HG03103 (cell line): ENCODE results near the gene ZNF672.

Source experiments
- ATAC-seq: cut with Tn5 transposase; IDR thresholded peaks from one replicate; pipeline ENCODE4 v1.9.1; 2021; ENCODE audit warnings: low read depth; ENCODE audit not compliant: unreplicated experiment

Gene ZNF672

DNA sequence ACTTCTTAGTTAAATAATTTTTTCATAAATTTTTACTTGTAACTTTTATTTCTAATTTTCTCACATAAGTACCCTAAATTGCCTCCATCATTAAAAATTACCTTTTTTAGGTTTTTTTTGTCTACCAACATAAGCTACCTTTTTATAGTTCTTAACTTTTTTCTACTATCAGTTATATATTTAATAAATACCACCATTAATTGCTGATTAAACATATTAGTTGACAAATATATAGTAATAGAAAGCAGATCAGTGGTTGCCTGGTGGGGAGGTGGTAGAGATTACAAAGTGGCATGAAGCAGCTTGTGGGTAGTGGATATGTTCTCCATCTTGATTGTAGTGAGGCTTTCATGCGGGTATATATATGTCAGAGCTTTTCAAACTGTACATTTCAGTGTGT lies 6.2 kb upstream of the ZNF672 start:
- no peak for ATAC-seq

DNA sequence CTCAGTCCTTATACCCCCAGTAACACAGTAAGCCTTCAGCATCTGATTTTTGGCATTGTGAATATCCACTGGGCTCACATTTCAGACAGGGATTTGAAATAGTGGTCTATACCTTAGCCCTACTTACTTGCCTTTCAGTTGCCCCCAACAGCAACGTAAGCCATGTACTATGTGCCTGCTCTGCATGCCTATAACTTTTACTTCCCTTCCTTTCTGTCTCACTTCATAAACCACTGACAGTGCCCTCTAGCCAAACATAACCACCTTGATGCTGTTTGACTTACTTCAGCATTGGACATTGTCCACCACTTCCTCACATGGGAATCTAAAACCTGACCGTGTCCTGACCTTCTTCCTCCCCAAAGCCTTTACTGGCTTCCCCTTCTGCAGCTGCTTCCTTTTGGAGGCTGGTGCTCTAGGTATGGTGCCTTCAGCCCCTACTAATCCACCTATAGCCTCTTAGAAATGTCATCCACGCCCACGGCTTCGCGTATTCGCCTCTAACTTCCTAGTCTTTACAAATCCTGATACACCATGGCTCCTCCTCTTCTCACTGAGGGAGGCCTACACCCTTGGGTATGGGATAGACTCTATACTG lies 3.6 kb upstream of the ZNF672 start:
- no peak for ATAC-seq

GRCh38 chr1:248837045-248837780 lies 811 bp upstream of the ZNF672 start:
- ATAC-seq: no peak

DNA sequence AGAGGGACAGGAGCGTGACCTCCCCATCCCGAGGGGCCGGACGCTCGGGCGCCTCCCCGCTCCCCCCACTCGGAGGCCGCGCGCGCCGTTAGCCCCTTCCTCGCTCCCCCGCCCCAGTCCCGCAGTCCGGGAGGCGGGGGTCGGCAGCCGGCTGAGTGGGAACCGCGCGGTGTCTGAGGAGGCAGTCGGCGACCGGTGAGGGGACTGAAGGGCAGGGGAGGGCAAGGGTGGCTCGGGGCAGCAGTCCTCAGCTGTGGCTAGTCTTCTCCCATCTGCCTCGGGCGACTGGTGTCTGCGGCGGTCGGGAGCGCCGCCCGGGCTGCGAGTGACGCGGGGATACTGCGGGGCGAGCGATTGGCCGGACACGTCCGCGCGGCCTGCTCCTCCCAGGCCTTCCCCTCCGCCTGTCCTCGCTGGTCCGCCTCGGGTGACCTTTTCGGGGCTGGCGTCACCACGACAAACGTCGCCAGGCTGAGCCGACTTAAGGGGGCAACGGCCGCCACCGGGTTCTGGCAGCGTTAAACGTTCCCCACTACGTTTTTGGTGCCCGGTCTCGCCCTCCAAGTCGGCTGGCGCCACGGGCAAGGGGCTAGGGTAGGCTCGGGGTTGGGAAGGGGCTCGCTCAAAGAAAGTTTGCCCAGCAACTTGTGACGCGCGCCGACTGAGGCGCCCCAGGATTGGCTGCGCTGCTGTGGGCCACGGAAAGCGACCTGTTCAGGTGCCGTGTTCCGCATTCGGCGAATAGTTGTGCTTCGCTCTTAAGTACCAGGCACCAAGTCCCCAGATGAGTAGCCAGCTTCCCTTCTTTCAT lies 538 bp downstream of the ZNF672 start:
- ATAC-seq: peak; percentile 57

GRCh38 chr1:248839168-248839555 lies 1.1 kb downstream of the ZNF672 start:
- no peak for ATAC-seq

GRCh38 chr1:248840946-248841345 lies 2.9 kb downstream of the ZNF672 start:
- no peak for ATAC-seq

DNA sequence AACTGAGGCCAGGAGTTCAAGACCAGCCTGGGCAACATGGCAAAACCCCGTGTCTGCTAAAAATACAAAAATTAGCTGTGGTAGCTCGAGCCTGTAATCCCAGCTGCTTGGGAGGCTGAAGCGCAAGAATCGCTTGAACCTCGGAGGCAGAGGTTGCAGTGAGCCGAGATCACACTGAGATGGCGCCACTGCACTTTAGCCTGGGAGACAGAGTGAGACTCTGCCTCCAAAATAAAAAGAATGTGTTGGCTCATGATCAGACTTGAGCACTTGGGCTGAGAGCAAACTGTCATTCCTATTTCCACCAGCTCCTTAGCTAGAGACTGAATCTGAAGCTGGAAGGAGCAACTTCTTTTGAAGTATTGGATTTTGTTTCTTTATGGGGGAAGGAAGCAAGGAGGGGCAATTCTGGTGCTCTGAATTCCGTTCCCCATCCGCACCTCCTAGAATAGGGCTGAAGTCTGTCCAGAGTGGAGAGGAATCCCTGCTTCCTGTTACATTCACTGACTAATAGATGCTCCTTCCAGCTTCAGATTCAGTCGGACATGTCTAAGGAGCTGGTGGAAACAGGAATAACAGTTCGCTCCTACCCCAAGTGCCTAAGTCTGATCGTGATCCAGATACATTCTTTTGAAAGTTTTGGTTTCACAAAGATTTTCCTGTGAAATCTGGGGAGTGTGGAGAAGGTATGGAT lies 3.8 kb downstream of the ZNF672 start:
- ATAC-seq: no peak

DNA sequence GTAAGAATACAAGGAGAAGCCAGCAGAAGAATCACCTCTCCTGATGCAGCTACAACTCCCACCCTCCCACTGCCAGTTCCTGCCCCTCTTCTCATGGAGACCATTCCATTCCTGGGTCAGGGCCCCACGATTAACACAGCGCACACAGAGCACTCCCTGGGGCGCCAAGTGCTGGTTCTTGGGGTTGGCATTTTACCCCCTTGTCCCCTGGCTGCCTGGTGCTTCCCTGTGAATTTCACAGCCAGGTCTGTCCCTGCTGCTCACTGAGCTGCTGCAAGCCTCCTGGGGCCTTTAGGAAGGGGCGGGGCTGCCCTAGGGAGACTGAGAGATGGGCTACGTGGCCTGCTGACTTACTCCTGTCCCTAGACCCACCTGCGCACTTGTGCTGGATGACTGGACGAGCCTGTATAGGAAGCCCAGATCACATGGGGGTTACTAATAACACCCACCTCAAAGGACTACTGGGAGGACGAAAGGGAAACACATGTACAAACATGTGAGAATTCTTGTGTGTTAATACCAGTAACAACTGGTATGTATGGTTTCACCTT lies 4.8 kb downstream of the ZNF672 start:
- ATAC-seq: peak; percentile 23

- no peak for ATAC-seq
Measured at GRCh38 chr1:248843687-248844086, 5.7 kb downstream of the ZNF672 start.

GRCh38 chr1:248844526-248844925 lies 6.5 kb downstream of the ZNF672 start:
- ATAC-seq: no peak

- no peak for ATAC-seq
Measured at GRCh38 chr1:248847181-248847955, 9.3 kb downstream of the ZNF672 start.

- ATAC-seq: no peak
Measured at GRCh38 chr1:248847956-248848561, 10.0 kb downstream of the ZNF672 start.

DNA sequence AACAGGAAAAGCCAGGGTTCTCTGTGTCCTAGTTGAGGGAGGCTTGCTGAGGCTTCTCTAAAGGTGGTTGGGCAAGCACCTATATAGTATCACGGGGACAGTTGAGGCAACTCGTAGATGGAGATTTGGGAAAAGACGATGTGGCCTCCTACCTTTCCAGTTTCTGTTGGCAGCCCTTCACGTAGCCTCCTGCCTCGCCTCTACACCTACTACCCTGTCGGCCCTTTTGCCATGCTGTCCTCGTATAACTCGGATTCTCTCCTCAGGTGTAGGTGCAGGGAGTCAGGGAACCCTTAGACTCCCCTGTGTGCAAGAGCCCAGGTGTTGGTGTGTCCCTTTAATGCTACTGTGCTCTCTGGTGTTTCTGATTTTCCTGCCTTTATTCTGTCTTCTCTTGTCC lies 10.6 kb downstream of the ZNF672 start:
- no peak for ATAC-seq

GRCh38 chr1:248849152-248849551 lies 11.1 kb downstream of the ZNF672 start:
- no peak for ATAC-seq

DNA sequence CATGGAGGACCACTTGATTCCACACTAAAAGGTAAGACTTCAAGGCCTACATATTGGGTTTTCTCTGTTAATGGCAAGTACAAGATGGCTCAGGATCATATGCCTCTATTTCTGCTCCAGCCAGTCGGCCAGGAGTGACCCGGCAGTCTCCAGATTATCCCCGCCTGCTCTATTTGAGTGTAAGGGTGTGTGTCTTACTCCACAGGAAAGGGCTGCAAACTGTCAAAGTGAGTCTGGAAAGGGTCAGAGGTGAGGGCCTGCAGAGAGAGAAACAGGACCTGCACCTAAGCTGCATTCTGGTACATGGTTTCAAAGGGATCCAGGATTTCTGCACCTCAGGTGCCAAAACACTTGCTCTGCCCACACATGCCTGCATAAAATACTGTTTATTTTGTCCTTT lies 11.6 kb downstream of the ZNF672 start:
- ATAC-seq: no peak

- no peak for ATAC-seq
Measured at GRCh38 chr1:248850124-248850523, 12.1 kb downstream of the ZNF672 start.

- no peak for ATAC-seq
Measured at GRCh38 chr1:248850536-248851251, 12.7 kb downstream of the ZNF672 start.

GRCh38 chr1:248851390-248851789 lies 13.4 kb downstream of the ZNF672 start:
- ATAC-seq: no peak
